ENCODE measurements around the gene COL6A1.

Gene COL6A1

GRCh38 chr21:46050668-46051378 is 69.3 kb downstream of the COL6A1 start:
- no peak for DNase-seq

GRCh38 chr21:46051379-46051770 is 69.8 kb downstream of the COL6A1 start:
- no peak for DNase-seq

DNA sequence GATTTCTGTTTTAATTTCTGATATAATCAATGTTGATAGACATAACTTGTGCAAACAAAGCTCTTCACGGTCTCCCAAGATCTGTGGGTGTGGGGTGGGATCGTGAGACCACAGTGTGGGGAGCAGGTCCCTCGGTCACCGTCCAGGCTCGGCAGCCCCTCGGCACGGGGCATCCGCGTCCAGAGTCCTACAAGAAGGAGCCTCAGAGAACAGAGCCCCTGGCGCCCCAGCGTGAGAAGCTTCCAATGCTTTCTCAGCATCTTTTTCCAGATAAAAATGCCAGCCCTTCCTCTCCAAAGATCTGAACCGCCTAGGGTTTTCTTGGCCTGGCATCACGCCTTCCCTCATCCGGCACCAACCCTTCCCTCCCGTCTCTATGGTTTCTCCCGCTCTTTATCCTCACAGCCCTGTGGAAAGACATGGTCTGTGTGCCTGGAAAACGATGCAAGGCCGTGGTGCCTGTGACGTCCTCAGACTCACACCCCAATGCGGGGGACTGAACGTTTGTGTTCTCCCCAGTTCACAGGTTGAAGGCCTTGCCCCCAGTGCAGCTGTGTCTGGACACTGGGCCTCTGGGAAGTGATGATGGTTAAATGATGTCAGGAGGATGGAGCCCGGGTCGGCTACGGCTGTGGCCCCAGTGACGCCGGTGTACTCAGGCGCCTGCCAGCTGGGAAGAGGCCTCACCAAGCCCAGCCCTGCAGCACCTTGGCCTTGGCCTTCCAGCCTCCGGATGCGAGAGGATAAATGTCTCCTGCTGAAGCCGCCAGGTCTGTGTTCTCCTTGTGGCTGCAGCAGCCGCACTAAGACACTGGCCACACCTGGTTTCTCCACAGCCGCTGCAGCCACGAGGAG is 70.5 kb downstream of the COL6A1 start:
- DNase-seq = no peak

GRCh38 chr21:46052703-46053651 is 71.4 kb downstream of the COL6A1 start:
- no peak for DNase-seq

- no peak for DNase-seq
These were observed 72.5 kb downstream of the COL6A1 start for GRCh38 chr21:46054031-46054430.

GRCh38 chr21:46054451-46054881 is 72.9 kb downstream of the COL6A1 start:
- DNase-seq = no peak

Measured in Kasumi-1 (cell line).